ENCODE data around the gene BICDL1.

BICDL1 gene

GRCh38 chr12:120091371-120092090 is 102.5 kb downstream of the BICDL1 start (continued):
- TF ChIP-seq ZNF518A (tag by site-specific recombination; conservative IDR thresholded peaks at IDR 0.05; ENCODE audit: low read depth) (no peak), ZFP69B (tag by site-specific recombination; IDR thresholded peaks at IDR 0.05) (peak; percentile 63), ZNF473 (tag by site-specific recombination; IDR thresholded peaks at IDR 0.05) (peak; percentile 96), ZNF639 (tag by site-specific recombination; IDR thresholded peaks at IDR 0.05) (no peak), ZNF830 (tag by site-specific recombination; IDR thresholded peaks at IDR 0.05; ENCODE audit: low read depth) (no peak), ZNF561 (tag by site-specific recombination; IDR thresholded peaks at IDR 0.05; ENCODE audit: borderline replicate concordance) (peak; percentile 37; the same call in 1 of the 2 replicates), ZNF140 (tag by site-specific recombination; IDR thresholded peaks at IDR 0.05) (no peak), ZBTB17 (tag by site-specific recombination; IDR thresholded peaks at IDR 0.05) (peak; percentile 15; the same call in 1 of the 2 replicates), ZNF664 (tag by site-specific recombination; IDR thresholded peaks at IDR 0.05) (peak; percentile 95), ZFP37 (tag by site-specific recombination; IDR thresholded peaks at IDR 0.05) (no peak), ZNF311 (tag by site-specific recombination; IDR thresholded peaks at IDR 0.05; ENCODE audit: borderline replicate concordance) (peak; percentile 81; the same call in 1 of the 2 replicates), ZNF768 (tag by site-specific recombination; IDR thresholded peaks at IDR 0.05) (no peak), PATZ1 (tag by site-specific recombination; IDR thresholded peaks at IDR 0.05) (no peak), ZNF629 (tag by site-specific recombination; IDR thresholded peaks at IDR 0.05) (no peak), ZNF514 (tag by site-specific recombination; IDR thresholded peaks at IDR 0.05) (no peak), ZNF521 (tag by site-specific recombination; IDR thresholded peaks at IDR 0.05) (no peak), ZNF692 (tag by site-specific recombination; IDR thresholded peaks at IDR 0.05) (peak; percentile 65), KLF10 (tag by site-specific recombination; IDR thresholded peaks at IDR 0.05) (peak; percentile 88), ZNF677 (tag by site-specific recombination; IDR thresholded peaks at IDR 0.05) (peak; percentile 70; the same call in 1 of the 2 replicates), ZNF335 (tag by site-specific recombination; conservative IDR thresholded peaks at IDR 0.05) (no peak), ZNF843 (tag by site-specific recombination; IDR thresholded peaks at IDR 0.05) (no peak), ZNF148 (tag by site-specific recombination; IDR thresholded peaks at IDR 0.05; ENCODE audit: borderline replicate concordance) (peak; percentile 28; the same call in 1 of the 2 replicates), ZNF184 (tag by site-specific recombination; IDR thresholded peaks at IDR 0.05) (peak; percentile 95), ZBTB44 (tag by site-specific recombination; IDR thresholded peaks at IDR 0.05) (peak; percentile 79), ZNF571 (tag by site-specific recombination; IDR thresholded peaks at IDR 0.05) (peak; percentile 97)
